Left ventricle myocardium inferior (tissue), 1 donor: Measurements from ENCODE around the gene NELFA. TPM values are rescaled to one million over a fixed set of nuclear protein-coding genes. Genes with fewer than 3 reads are reported as not detected.

Experiments used
- DNase-seq: peaks from one replicate; pipeline ENCODE4 v3.0.0-alpha.2; 2020
- H3K27ac ChIP-seq: fragments of 200-600 bp; replicated peaks from 2 replicates; pipeline ENCODE4 v1.8.0; 2021
- H3K27me3 ChIP-seq: fragments of 200-600 bp; 2 replicates; pipeline ENCODE4 v1.8.0; 2021; ENCODE audit warnings: low read depth
- H3K36me3 ChIP-seq: fragments of 200-600 bp; 2 replicates; pipeline ENCODE4 v1.8.0; 2021
- H3K4me1 ChIP-seq: fragments of 200-600 bp; 2 replicates; pipeline ENCODE4 v1.8.0; 2021
- H3K4me3 ChIP-seq: fragments of 200-600 bp; 2 replicates; pipeline ENCODE4 v1.8.0; 2021; ENCODE audit warnings: mild to moderate bottlenecking, moderate library complexity
- H3K9me3 ChIP-seq: fragments of 200-600 bp; replicated peaks from 2 replicates; pipeline ENCODE4 v1.8.0; 2021
- CTCF ChIP-seq: fragments of 200-600 bp; IDR thresholded peaks from 2 replicates; pipeline ENCODE4 v1.8.0; 2021; ENCODE audit warnings: antibody characterized with exemption, mild to moderate bottlenecking, borderline replicate concordance
- intact Hi-C: fragments of 100-400 bp; cut with micrococcal nuclease; formaldehyde crosslinking; loops from one replicate; pipeline ENCODE4 v1.11.0; 2022
- total RNA-seq: library from RNA; stranded (reverse); fragmentation: NEBNext Ultra II Directional; extraction: Animal tissue kit (Norgen Biotek cat#: 25700); gene quantifications from one replicate; pipeline ENCODE4 v1.2.1, GENCODE V29; 2021
- donor health status: DM: no; HTN: yes; CAD: no; lungs with severe emphysema.

Gene NELFA
- total RNA-seq, 1 donor from 2014 or later = 10.2 TPM

DNA sequence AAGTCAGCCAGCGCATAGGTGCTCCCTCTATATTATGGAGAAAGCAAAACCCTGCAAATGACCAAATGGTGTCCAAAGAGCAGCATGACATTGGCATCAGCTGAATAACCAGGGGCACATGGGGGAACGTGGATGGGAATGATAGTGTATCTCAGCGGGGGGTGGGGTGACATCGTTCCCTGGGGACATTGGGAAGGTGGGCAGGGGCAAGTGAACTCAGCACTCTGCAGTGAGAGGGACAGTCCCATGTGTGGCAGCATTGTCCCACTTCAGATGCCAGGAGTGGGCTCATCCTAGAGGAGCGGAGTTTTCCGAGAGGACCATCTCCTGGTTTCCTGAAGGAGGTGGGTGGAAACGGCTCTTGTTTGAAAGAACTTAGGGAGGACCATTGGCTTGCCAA, 64.8 kb downstream of the NELFA start:
- peaks cover 34% of the 10 kb centered on the region for H3K36me3 ChIP-seq
- H3K4me1 ChIP-seq = peaks cover 20% of the 10 kb centered on the region
- no peak for TF ChIP-seq CTCF
- no peak overlapping the region for H3K27ac ChIP-seq
- H3K4me3 ChIP-seq = no peak overlapping the region
- intact Hi-C loops = no loop called here
- no peak for DNase-seq
- no peaks in the 10 kb centered on the region for H3K27me3 ChIP-seq
- no peaks in the 10 kb centered on the region for H3K9me3 ChIP-seq

DNA sequence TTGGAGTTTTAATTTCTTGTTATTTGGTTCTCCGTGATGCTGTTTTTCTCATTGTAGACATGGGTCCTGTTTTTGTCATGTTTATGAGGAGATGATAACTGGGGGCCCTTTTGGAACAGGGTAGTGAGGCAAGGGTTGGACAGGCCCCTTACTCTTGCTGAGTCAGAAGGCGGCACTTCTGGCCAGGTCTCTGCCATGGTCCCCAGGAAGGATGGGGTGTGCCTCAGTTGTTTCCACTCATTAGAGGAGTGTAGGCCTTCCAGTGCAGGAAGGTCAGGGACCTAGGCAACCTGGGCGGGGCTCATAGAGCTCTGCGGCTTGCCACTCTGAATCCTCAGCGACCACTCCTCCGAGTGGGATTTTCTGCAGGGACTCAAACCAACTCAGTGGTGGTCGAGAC, 68.2 kb downstream of the NELFA start:
- no peak for TF ChIP-seq CTCF
- peaks cover 20% of the 10 kb centered on the region for H3K4me1 ChIP-seq
- H3K9me3 ChIP-seq = no peaks in the 10 kb centered on the region
- H3K4me3 ChIP-seq = no peak overlapping the region
- DNase-seq = no peak
- H3K27me3 ChIP-seq = no peaks in the 10 kb centered on the region
- intact Hi-C loops = no loop called here
- peaks cover 53% of the 10 kb centered on the region for H3K36me3 ChIP-seq
- H3K27ac ChIP-seq = peak overlapping the region; percentile 68

GRCh38 chr4:1939664-1940509, 68.9 kb downstream of the NELFA start:
- no peak for DNase-seq
- Histone ChIP-seq H3K27me3 (no peaks in the 10 kb centered on the region), H3K9me3 (no peaks in the 10 kb centered on the region), H3K4me3 (no peak overlapping the region), H3K36me3 (peaks cover 59% of the 10 kb centered on the region), H3K27ac (peak overlapping the region; percentile 68), H3K4me1 (peaks cover 20% of the 10 kb centered on the region)
- intact Hi-C loops = no loop called here
- TF ChIP-seq CTCF = no peak

DNA sequence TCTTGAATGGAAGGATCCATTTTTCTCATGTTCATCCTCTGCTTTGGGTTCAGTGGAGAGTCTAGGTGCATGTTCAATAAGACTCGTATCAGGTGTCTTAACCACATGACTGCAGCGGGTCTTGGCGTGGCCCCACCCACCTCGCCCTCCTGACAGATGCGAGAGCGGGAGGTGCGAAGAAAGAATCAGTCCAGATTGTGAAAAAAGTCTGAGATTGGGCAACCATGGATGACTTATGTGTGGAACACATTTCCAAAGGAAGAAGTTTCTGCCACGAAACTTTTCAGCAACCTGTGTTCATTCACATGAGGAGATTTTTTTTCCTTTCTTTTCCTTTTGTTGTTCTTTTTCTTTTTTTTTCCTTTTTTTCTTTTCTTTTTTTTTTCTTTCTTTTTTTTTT, 70.7 kb downstream of the NELFA start:
- H3K9me3 ChIP-seq = no peaks in the 10 kb centered on the region
- no peak for TF ChIP-seq CTCF
- H3K4me1 ChIP-seq = peaks cover 20% of the 10 kb centered on the region
- H3K27me3 ChIP-seq = no peaks in the 10 kb centered on the region
- DNase-seq = no peak
- no peak overlapping the region for H3K27ac ChIP-seq
- intact Hi-C loops = no loop called here
- peaks cover 59% of the 10 kb centered on the region for H3K36me3 ChIP-seq
- no peak overlapping the region for H3K4me3 ChIP-seq

- peaks cover 59% of the 10 kb centered on the region for H3K36me3 ChIP-seq
These were observed 71.2 kb downstream of the NELFA start for GRCh38 chr4:1937550-1937949.

More at GRCh38 chr4:1937550-1937949, 71.2 kb downstream of the NELFA start:
- no peak for TF ChIP-seq CTCF
- Histone ChIP-seq H3K4me1 (peaks cover 20% of the 10 kb centered on the region), H3K27ac (no peak overlapping the region), H3K4me3 (no peak overlapping the region), H3K27me3 (no peaks in the 10 kb centered on the region), H3K9me3 (no peaks in the 10 kb centered on the region)
- intact Hi-C loops = no loop called here
- no peak for DNase-seq
